ENCODE data around the gene PPP2R1B.
"Not testable (repeated sequence)": the region's sequence is repeated elsewhere in the genome, so short reads cannot be mapped to it uniquely, and the experiment has no call there.

Gene PPP2R1B

DNA sequence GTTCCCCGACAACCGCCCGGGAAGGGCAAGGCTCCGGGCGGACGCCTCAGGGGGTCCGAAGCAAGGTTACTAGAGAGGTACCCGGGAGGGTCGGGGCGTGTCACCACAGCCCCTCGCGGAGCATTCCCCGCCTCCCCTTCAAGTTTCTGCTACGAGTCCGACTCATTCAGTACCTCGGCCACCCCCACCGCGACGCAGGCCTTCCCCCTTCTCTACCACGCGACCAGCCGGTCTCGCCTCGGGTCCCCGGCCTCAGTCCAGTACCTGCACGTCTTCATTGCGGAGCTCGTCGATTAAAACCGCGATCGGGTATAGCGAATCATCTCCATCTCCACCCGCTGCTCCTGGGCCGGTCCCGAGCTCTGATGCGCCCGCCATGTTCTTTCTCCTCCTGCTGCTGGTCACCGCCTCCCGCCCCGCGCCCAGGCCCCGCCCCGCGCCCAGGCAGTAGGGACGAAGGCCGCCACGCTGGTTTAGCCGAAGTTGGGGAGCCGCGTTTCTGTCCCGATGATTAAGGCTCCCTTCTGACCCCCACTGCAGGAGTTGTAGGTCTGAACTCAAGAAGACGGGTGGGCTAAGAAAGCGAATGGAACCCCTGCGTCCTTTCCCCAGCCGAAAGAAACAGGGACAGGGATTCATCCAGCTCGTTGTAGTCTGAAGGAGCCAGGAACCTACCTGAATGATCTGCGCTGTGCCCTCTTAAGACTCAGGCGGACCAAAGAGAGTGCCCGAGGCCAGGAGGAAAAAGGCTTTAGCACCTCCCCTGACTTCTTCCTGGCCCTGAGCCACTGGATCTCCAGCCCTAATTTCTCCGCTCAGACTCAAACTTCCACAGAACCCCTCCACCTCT, at the start of gene PPP2R1B:
TSS of gene PPP2R1B (minus strand) at position 406 of the 850 bp plus-strand sequence. CDS start at position 378, 28 bp downstream.
- peak; percentile 73 for DNase-seq

DNA sequence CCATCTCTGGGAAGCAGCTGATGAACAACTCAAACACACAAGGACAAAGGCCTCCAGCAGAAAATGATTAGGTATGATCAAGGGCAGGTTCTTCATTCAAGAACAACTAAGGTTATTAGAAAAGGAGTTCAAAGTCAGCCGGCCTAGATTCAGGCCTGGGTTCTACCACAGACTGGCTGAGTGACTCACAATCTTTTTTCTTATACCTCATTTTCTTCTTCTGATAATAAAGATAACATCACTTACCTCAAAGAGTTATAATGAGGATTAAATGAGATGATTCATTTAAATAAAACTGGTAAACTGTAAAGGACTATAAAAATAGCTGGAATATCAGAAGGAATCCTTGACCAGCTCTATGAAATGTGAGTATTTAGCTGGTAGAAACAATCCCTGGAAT, 49.3 kb upstream of the PPP2R1B start:
- no peak for DNase-seq

DNA sequence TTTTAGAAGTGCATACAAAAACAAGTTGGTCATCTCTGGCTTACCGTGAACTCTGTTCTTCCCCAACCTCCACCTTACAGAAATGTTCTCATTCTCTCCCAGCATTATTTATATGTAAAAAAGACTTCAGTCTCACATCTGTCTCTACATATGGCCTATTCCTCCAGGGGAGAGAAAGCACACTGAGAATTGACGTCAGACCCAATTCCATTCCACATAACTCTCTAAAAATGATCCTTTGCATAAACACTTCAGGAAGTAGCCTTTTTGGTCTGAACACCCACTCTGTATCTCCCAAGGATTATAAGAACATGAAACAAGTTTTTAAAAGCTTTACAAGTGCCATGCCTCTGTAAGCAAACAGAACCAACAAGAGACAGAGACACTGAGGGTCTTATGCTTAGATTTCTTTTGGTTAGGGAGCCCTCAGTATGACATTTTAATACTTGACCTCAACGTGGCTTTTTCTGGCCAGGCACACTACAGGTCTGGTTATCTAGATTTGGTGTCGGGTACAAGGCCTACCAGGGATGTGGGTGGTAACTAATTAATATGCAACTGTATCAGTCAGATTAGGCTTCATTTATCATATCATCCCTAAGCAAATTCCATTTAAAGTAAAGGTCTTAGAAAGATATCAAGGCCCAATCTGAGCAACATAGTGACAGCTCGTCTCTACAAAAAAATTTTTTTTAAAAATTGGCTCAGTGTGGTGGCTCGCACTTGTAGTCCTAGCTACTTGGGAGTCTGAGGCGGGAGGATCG, 48.5 kb upstream of the PPP2R1B start:
- no peak for DNase-seq

DNA sequence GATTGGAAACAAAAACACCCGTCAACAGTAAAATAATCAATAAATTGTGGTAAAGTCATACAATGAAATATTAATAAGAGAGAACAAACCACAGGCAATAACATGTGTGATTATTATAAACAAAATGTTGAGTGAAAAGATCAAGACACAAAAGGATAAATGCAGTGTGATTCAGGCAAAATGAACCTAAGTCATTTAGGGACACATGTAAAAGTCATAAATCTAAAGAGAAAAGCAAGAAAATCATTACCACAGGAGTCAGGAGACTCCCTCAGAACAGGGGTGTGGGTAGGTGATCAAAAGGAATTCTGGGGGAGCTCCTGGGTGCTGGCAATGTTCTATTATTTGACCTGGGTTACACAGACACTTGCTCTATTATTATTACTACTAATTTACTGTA, 47.9 kb upstream of the PPP2R1B start:
- no peak for DNase-seq

DNA sequence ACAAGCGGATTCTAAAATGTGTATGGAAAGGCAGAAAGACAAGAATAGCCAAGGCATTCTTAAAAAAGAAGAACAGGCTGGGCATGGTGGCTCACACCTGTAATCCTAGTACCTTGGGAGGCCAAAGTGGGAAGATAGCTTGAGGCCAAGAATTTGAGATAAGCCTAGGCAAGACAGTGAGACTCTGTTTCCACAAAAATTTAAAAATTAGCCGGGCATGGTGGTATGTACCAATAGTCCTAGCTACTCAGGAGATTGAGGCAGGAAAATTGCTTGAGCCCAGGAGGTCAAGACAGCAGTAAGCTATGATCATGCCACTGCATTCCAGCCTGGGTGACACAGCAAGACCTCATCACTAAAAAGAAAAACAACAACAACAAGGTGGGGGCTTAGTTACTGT, 46.0 kb upstream of the PPP2R1B start:
- DNase-seq = no peak

DNA sequence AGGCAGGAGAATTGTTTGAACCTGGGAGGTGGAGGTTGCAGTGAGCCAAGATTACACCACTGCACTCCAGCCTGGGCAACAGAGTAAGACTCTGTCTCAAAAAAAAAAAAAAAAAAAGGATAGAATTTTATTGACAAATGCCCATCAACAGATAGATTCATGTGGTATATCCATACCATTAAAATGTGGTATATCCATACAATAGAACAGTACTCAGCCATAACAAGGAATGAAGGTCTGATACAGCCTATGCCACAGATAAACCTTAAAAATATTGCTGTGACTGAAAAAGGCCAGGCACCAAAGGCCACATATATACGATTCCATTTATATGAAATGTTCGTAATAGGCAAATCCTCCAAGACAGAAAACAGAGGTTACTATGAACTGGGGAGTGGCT, 45.3 kb upstream of the PPP2R1B start:
- no peak for DNase-seq

DNA sequence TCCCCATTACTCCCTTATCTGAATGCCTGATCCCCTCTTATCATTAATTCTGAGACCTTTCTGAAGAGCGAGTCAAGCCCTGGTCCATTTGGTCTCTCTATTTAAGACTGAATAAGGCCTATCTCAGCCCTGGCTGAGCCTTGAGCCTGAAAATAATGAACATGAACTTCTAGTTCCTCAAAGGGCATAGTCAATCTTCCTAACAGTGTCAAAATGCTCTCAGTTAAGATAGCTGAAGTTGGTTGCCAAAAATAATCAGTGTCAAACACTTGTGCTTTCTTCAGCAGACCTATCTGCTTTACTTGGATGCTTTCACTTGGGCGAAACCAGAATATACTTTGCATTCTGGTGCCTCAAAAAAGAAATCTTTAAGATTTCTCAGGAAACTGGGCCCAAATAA, 42.6 kb upstream of the PPP2R1B start:
- no peak for DNase-seq

DNA sequence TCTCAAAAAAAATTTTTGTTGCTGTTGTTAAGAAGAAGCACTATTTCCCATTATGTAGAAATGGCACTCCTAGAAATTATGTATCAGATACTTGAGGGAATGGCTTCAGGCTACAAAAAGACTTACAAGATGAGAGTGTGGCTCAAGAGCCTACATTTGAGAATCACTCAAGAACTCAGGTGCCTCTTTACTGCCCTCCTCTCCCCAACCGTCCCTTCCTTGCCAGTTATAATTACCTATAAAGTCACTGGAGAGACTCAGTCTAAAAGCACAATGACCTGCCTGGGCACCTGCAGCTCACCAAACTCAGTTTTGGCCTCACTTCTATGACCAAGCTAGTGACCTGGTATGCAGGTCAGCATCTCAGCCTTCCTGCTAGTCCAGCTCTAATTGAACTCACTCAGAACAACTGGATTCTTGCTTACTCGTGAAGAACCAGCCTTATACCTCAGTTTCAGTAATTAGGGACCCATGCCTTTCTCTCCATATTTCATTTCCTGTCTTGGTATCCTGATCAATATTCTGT, 41.9 kb upstream of the PPP2R1B start:
- no peak for DNase-seq

DNA sequence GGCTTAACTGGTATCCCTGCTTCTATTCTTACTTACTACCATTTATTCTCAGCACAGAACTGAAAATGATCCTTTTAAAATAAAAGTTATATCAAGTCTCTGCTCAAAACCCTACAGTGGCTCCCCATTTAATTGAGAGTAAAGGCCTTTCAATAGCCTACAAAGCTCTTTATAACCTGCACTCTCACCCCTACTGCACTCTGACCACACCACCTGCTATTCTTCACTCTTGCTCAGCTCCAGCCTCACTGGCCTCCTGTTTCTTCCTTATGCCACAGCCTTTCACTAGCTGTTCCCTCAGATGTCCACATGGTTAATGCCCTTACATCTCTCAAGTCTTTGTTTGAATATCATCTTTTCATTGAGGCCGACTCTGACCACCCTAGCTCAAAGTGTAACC, 40.9 kb upstream of the PPP2R1B start:
- DNase-seq = no peak

DNA sequence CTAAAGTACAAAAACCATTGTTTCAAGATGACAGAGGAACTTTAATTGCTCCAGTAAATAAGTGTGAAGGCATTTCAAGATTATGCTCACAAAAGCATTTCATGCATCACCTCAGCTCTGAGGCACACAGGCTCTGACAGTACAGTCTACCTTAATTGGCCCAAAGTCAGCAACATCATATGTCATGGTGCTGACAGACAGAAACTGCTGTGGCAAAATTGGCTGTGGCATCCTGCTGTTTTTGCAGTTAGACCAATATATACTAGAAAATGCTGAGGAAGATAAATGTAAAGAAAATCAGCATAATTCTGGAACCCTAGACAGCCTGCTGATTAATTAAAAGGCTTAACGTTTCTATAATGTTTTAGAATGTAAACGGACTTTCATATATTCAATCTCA, 34.9 kb upstream of the PPP2R1B start:
- no peak for DNase-seq

DNA sequence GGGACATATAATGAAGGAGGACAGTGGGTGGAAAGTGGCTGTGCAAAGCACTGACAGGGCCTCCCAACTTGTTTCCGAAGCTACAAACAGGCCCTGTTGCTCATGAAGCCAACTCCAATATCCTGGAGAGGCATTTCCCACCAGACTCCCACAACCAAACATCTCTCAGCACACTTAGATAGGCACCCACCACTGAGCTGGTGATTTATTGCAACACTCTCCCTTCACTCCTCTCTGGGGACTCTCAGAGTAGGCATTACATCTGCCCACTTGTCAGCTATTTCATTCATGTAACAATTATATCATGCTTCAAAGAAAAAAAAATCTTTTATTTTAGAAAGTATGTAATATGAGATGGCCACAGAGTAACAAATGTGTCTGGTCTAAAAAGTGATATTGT, 32.1 kb upstream of the PPP2R1B start:
- DNase-seq = no peak

DNA sequence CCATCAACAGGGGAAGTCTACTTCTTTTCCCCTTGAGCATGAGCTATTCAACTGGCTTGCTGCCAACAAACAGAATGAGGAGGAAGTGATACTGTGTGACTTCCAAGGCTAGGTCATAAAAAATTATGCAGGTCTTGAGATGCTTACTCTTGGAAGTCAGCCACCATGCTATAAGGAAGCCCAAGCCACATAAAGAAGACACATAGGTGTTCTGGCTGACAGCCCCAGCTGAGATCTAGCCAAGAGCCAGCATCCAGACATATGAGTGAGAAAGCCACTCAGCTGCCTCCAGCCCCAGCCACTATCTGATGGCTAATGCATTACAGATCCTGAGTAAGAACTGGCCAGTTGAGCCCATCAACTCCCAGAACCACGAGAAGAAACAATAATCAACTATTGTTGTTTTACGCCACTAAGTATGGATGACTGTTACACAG, 31.0 kb upstream of the PPP2R1B start:
- no peak for DNase-seq

DNA sequence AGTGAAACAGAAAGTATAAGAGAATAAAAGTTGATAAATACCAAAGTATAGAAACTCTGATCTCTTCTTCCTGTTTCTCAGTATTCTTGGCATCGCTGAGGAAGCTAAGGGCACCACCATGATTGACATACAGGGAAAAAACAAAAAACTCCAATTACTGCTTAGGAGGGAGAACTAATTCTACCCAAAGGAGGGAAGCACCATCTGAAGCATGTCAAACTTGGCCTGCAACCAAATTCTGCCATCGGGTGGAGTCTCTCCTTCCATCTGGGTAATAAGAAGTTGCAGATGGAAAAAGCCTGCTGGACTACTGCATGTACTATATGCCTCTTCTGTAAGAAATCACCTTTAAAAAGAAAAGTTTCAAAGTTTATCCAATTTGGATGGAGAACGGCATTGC, 30.5 kb upstream of the PPP2R1B start:
- DNase-seq = no peak

DNA sequence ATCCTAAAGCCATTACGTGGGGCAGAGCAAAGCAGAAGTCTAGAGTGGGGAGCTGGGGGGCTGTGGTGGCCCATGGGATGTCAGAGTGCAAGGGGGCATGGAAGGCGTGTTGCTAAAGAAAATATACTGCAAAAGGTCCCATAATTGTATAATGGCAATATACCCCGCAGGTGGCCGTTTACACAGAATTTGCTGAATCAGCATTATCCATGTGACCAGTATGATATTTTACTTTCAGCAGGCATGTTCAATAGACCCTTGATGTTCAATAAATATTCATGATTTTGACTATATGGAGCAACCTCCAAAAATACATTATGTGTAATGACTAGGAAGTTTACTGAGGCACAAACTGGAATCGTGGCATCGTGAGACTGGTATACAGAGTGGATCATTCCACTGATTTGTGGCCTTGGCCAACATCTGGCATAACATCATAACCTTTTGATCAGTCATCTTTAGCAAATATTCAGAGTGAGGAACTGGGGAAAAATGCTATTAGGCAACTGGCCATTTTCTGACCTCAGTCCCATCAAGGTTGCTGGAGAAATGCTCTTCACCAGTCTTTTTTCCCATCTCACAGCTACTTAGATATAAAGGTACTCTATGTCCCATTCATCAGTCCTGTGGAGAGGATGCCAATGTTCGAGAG, 29.3 kb upstream of the PPP2R1B start:
- no peak for DNase-seq

DNA sequence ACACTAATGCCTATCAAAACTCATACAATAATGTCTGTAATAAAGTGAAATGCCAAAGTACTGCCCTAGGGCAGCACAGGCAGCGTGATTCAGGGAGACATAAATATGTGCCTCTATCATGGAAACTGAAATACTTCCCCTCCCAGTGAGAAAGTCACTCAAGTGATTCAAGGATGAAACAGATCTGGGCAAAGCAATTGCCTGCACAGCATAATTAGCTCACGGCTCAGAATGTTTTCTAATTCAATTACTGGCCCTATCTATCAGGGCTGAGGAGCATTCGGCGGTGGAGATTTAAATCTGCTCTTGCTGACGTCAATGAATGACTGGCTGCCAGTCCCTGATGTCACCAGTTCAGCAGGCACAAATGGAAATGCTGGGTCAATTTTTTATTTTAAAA, 27.7 kb upstream of the PPP2R1B start:
- DNase-seq = no peak

DNA sequence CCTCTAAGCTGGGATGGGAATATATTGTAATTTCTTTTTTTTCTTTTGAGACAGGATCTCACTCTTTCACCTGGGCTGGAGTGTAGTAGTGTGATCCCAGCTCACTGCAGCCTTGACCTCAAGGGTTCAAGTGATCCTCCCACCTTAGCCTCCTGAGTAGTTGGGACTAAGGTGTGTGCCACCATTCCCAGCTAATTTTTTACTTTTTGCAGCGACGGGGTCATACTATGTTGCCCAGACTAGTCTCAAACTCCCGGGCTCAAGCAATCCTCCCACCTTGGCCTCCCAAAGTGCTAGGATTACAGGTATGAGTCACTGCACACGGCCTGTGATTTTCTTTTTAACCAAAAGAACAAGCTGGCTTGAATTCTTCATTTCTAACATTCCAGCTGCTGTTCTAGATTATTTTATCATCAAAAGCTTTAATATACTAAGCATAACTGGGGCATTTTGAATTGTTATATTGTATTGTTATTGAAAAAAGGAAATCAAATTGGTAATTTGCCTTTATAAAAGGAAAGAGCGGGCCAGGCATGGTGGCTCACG, 26.8 kb upstream of the PPP2R1B start:
- DNase-seq = no peak

DNA sequence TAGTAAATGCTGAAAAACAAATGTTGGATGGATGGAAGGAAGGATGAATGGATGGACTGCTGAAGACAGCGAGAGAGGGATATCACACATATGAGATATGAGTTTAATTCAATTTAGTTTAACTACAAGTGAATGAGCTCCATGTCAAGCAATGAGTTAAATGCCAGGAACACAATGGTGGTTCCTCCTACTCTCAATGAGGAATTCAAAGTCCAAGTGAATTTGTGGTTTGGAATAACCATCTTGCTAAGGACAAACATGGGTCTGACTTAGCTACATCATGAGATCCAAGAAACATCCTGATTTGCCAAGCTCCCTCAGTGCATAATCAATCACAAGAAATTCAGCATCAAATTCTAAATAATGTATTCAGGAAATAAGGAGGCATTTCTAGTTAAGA, 26.1 kb upstream of the PPP2R1B start:
- DNase-seq = no peak

DNA sequence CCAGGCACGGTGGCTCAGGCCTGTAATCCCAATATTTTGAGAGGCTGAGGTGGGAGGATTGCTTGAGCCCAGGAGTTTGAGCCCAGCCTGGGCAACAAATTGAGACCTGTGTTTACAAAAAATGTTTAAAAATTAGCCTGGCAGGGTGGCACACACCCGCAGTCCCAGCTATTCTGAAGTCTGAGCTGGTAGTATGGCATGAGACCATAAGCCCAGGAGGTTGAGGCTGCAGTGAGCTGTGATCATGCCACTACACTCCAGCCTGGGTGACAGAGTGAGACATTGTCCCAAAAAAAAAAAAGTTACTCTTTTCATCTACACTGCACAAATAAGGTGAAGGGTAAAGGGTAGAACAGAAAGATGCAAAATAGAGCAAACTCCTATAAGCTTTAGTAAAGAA, 22.3 kb upstream of the PPP2R1B start:
- DNase-seq = no peak

DNA sequence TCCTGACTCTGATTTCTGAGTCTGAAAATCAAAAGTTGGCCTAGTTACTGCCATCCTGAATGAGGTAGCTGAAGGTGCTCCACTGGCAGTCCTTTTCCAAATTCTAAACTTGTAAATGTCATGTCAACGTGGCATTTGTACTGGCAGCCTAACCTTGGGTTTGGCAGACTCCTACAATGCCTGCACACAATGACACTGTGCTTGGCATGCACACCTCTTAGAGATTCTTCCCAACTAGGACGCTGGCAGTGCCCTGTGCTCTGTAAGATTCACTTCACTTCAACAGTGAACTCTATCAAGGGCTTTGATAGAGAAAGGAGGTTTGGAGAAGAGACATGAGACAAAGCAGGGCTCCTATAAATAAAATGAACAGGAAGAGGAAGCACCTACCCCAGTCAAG, 21.9 kb upstream of the PPP2R1B start:
- no peak for DNase-seq

DNA sequence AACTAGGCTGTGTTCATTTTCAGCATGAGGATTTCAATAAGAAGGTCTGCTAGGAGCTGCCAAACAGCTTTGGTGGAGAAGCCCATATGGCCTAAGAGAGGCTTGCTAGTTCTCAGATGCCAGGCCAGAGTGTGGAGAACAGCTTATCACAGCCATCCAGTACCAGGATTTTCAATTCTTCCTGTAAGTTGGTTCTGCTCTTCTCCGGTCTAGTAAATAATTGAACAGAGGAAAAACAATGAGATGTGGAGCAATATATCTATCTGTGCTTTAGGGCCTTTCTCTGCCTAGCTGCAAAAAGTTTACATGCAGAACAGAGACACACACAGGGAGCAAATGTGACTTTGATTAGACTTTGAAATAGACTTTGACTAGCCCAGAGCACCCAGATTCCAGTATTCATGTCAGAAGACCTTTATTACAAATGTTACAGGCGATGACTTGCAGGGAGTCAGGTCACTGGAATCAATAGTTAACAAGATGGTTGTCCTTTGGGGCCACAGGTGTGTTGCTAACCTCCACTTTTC, 19.8 kb upstream of the PPP2R1B start:
- DNase-seq = no peak

DNA sequence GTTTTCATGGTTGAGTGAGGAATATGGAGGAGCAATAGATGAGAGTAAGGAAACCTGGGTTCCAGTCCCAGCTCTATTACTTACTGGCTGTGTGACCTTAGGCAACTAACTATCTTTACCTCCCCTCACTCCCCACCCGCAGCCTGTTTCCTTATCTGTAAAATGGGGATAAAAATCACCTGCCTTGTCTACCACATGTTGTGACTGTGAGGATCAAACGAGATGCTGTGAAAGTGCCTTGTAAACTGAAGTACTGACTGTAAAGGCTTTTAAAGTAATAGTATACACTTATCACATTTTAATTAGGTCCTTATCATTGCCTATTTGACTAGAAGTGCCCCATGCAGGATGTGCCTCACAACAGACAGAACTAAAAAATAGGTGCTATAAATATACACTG, 18.9 kb upstream of the PPP2R1B start:
- no peak for DNase-seq

DNA sequence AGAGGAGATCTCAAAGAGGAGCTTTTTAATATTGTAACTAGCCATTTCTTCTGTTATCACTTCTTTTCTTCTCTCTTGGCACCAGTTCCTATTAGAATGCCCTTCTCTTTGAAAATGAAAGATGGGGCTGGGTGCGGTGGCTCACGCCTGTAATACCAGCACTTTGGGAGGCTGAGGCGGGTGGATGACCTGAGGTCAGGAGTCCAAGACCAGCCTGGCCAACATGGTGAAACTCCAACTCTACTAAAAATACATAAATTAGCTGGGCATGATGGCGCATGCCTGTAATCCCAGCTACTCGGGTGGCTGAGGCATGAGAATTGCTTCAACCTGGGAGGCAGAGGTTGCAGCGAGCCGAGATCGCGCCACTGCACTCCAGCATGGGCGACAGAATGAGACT, 18.1 kb upstream of the PPP2R1B start:
- not testable (repeated sequence) for DNase-seq

Measured in activated naive CD4-positive, alpha-beta T cell treated with anti-CD3 and anti-CD28 coated beads, Interleukin-2, amount 50 U/mL, for 16 hours (primary cell).